BJ (cell line): ENCODE results near the gene PCMT1. TPM values are rescaled to one million over a fixed set of nuclear protein-coding genes. Genes with fewer than 3 reads are reported as not detected.

Experiments
- CTCF ChIA-PET: fragments of 350-600 bp; formaldehyde crosslinking; extraction: SDS; loops from one replicate; lab custom pipeline; 2021; ENCODE audit warnings: antibody characterized with exemption, inconsistent platforms; lab: Yijun Ruan, JAX
- POLR2A ChIA-PET: fragments of 300-600 bp; sonication (Branson Sonifier 250); formaldehyde crosslinking; extraction: SDS; loops from one replicate; lab custom pipeline; 2021; ENCODE audit warnings: antibody characterized with exemption; lab: Charles Lee
- DNase-seq: peaks from one replicate; pipeline ENCODE4 v3.0.0-alpha.2; 2011; ENCODE audit warnings: low read depth
- H3K27me3 ChIP-seq: 2 replicates; pipeline ENCODE4 v1.6.0; 2011; ENCODE audit warnings: low read length; ENCODE audit not compliant: control insufficient read depth, insufficient read depth
- H3K36me3 ChIP-seq: 2 replicates; pipeline ENCODE4 v1.5.1; 2011; ENCODE audit warnings: low read length; ENCODE audit not compliant: control insufficient read depth, insufficient read depth
- H3K4me3 ChIP-seq: 2 replicates; pipeline ENCODE4 v1.5.1; 2011; ENCODE audit warnings: low read depth, mild to moderate bottlenecking, control low read depth, low read length
- polyA plus RNA-seq: library from polyadenylated mRNA; depleted of rRNA; stranded (reverse); fragments of >200 nt; gene quantifications from 2 replicates; pipeline ENCODE4 v1.2.3, GENCODE V29; 2011
- TF ChIP-seq, protein P1 (sequence below): IDR thresholded peaks from 2 replicates; pipeline ENCODE4 v1.5.1; 2011; ENCODE audit warnings: low read depth, mild to moderate bottlenecking, control low read depth, inconsistent platforms, low read length, moderate library complexity; ENCODE audit not compliant: insufficient read depth

PCMT1 gene
- polyA plus RNA-seq, 1 experiment = 63.2 TPM

DNA sequence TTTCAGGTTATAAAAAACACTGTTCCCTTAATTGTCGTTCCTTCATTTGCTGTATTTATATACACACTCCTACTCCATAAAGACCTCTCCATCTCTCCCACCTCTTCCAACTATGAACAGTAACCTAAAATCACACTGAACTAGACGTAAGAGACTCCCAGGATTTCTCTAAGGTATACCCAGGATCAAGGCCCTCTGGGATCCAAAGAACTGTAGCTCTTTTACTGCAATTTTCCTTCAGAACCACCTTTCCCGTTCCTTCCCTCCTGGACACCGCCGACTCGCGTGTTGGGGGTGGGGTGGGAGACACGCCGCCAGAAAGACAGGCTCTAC is 32.3 kb upstream of the PCMT1 start:
- POLR2A ChIA-PET = no interaction called here
- CTCF ChIA-PET = interaction anchor here (1.0 kb wide), 2 partner anchors 12 to 58 kb away, joined by 3 read pairs; no protein-coding TSS in a partner anchor

DNA sequence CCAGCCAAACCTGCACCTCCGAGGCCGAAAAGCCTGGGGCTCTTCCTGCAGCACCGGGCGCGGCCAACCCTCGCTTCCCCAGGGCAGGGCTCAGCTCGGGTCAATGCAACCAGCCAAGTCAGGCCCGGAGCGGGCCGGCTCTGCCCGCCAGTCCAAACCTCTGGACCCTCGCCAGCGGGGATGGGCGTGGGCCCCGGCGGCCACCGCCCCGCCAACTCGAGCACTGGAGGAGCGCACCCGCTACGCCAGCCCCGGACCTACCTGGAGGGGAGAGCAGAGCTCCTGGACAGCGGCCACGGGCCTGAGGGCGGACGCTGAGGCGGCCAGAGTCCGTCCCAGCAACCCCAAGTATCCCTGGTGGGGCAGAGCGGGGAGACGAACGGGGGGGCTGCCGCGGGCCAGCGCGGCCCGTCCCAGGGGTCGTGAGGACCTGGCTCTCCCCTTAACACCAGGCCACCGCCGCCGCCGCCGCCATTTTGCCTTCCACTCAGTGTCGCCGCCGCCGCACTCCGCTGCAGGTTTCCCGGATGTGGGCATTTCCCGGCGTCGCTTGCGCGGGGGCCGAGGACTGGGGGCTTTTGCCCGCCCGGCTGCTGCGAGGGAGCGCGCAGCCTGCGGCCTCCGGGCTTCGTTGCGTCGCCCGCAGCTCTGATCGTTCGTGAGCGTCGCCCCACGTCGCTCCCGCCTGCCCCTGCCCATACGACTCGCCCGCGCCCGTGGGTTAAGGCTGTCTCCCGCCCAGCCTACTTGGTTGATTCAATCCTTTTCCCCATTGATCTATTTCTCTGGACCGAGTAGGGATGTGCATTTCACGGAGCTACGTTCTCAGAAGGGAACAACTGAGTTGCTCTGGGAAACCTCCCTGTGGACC is 31.7 kb upstream of the PCMT1 start, which contains the start of gene LATS1:
TSS of gene LATS1 (minus strand) at position 514 of the 871 bp plus-strand sequence. CDS start 15,975 bp downstream, outside the sequence.
- TF ChIP-seq, protein P1, sequence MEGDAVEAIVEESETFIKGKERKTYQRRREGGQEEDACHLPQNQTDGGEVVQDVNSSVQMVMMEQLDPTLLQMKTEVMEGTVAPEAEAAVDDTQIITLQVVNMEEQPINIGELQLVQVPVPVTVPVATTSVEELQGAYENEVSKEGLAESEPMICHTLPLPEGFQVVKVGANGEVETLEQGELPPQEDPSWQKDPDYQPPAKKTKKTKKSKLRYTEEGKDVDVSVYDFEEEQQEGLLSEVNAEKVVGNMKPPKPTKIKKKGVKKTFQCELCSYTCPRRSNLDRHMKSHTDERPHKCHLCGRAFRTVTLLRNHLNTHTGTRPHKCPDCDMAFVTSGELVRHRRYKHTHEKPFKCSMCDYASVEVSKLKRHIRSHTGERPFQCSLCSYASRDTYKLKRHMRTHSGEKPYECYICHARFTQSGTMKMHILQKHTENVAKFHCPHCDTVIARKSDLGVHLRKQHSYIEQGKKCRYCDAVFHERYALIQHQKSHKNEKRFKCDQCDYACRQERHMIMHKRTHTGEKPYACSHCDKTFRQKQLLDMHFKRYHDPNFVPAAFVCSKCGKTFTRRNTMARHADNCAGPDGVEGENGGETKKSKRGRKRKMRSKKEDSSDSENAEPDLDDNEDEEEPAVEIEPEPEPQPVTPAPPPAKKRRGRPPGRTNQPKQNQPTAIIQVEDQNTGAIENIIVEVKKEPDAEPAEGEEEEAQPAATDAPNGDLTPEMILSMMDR = no peak
- no peak for DNase-seq
- H3K36me3 ChIP-seq = peaks cover under 1% of the 10 kb centered on the region; the same call in 1 of the 2 replicates
- ChIA-PET CTCF (interaction anchor here (1.0 to 1.1 kb wide), 3 partner anchors 13 to 59 kb away, joined by 3 read pairs; no protein-coding TSS in a partner anchor), POLR2A (no interaction called here)
- no peaks in the 10 kb centered on the region for H3K27me3 ChIP-seq
- H3K4me3 ChIP-seq = peak within 1 kb of the TSS; percentile 99

More for the DNA sequence above, 32.3 kb upstream of the PCMT1 start:
- no peak for DNase-seq
- Histone ChIP-seq H3K4me3 (peak overlapping the region; percentile 99), H3K27me3 (no peaks in the 10 kb centered on the region), H3K36me3 (no peaks in the 10 kb centered on the region)
- TF ChIP-seq, protein P1 = no peak

- no peak for DNase-seq
- Histone ChIP-seq H3K36me3 (peaks cover 1% of the 10 kb centered on the region), H3K27me3 (no peaks in the 10 kb centered on the region), H3K4me3 (no peak overlapping the region)
- TF ChIP-seq, protein P1 = no peak
- POLR2A ChIA-PET = no interaction called here
- CTCF ChIA-PET = no interaction called here
Observed at GRCh38 chr6:149719531-149719930, 30.0 kb upstream of the PCMT1 start.

- peaks cover 1% of the 10 kb centered on the region for H3K36me3 ChIP-seq
- POLR2A ChIA-PET = no interaction called here
- CTCF ChIA-PET = interaction anchor here (0.7 to 2.3 kb wide), 8 partner anchors 9 to 202 kb away, joined by 3 to 6 read pairs (median 5); partner anchors contain the start of genes NUP43 and RAET1G
- no peak overlapping the region for H3K4me3 ChIP-seq
- TF ChIP-seq, protein P1 = no peak
- H3K27me3 ChIP-seq = no peaks in the 10 kb centered on the region
- DNase-seq = no peak
Observed at GRCh38 chr6:149723262-149723661, 26.3 kb upstream of the PCMT1 start.

DNA sequence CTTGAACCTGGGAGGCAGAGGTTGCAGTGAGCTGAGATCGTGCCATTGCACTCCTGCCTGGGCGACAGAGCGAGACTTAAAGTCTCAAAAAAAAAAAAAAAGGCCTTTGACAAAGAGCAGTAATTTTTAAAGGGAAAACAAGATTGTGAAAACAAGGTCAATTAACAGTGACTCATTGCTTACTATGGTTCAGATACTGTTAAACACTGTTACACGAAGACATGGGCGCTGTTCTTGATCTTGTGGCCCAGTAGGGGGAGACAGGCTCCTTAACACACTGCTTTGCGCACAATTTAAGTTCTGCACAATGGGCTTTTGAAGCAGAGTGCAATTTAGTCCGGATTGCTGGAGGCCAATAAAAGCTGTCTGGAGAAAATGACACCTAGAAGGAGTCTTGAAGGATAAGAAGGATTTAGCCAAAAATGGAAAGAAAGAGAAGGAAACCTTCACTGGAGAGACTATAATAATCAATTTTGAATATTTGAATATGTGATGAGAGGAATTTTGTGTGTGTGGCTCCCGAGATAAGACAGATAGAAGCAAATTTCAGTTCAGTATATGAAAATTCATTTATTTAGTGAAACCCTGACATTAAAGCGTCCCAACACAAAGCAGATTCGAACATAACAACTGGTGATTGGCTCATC is 25.6 kb upstream of the PCMT1 start:
- DNase-seq = no peak
- no peaks in the 10 kb centered on the region for H3K27me3 ChIP-seq
- TF ChIP-seq, protein P1 = peak; percentile 85
- POLR2A ChIA-PET = no interaction called here
- H3K36me3 ChIP-seq = peaks cover 4% of the 10 kb centered on the region
- H3K4me3 ChIP-seq = no peak overlapping the region
- CTCF ChIA-PET = interaction anchor here (0.7 to 2.3 kb wide), 9 partner anchors 9 to 202 kb away, joined by 3 to 6 read pairs (median 5); partner anchors contain the start of genes NUP43 and RAET1G
